ENCODE results near the gene KHDC4.

Gene KHDC4

DNA sequence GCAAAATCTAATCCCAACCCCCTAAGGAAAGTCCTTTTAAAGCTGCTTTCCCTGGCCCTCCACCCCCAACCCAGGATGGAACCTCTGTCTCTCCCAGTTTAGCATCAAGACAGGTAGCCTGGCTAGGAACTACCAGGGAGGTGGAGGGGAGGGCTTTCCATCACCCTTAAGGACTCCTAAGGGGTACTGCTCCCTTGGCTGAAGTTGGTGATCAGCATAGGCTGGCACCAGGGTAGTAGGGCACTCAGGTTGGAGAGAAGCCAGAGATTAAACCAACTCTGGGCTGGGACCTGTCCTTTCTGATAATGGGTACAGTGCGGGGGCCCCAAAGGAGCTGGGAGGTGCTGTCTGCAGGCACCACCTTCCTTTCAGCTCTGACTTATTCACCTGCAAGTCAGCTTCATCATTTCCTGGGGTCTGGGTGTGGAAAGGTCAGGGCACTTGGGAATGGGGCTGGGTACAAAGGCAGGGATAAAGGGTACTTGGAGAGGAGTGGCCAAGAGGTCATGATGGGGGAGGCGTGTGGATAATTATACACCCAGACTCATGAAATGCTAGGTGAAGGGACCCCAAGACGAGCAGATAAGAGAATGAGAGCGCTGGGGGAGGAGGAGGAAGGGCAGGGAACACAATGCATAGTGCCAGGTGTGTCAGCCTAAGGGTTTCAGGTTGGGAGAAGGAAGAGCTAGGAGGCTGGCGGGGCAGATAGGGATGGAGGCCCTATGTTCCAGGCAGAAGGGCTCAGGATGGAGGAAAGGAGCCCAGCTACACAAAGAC, 42.9 kb upstream of the KHDC4 start:
- no peaks in the 10 kb centered on the region for H3K27me3 ChIP-seq (ENCODE audit: control insufficient read depth in 1 of 2, insufficient read depth in 2 of 2, low read length in 2 of 2)
- no peaks in the 10 kb centered on the region for H3K9me3 ChIP-seq (ENCODE audit: control insufficient read depth in 1 of 2, low read length in 2 of 2)
- H3K27ac ChIP-seq (ENCODE audit: low read depth, low read length), result peak overlapping the region; percentile 88
- peaks cover 74 to 80% of the 10 kb centered on the region in 2 donors for H3K4me1 ChIP-seq (ENCODE audit: control insufficient read depth in 1 of 2, insufficient read depth in 2 of 2, low read length in 2 of 2)
- H3K36me3 ChIP-seq (ENCODE audit: control insufficient read depth in 1 of 2, insufficient read depth in 2 of 2, low read length in 2 of 2), result peaks cover 0 to under 1% of the 10 kb centered on the region in 2 donors
- peak overlapping the region; percentile 89 to 90 for H3K4me3 ChIP-seq (ENCODE audit: low read depth in 1 of 2, low read length in 2 of 2)
- peak overlapping the region; percentile 83 to 91 for H3K9ac ChIP-seq (ENCODE audit: low read depth in 1 of 2, low read length in 2 of 2)

DNA sequence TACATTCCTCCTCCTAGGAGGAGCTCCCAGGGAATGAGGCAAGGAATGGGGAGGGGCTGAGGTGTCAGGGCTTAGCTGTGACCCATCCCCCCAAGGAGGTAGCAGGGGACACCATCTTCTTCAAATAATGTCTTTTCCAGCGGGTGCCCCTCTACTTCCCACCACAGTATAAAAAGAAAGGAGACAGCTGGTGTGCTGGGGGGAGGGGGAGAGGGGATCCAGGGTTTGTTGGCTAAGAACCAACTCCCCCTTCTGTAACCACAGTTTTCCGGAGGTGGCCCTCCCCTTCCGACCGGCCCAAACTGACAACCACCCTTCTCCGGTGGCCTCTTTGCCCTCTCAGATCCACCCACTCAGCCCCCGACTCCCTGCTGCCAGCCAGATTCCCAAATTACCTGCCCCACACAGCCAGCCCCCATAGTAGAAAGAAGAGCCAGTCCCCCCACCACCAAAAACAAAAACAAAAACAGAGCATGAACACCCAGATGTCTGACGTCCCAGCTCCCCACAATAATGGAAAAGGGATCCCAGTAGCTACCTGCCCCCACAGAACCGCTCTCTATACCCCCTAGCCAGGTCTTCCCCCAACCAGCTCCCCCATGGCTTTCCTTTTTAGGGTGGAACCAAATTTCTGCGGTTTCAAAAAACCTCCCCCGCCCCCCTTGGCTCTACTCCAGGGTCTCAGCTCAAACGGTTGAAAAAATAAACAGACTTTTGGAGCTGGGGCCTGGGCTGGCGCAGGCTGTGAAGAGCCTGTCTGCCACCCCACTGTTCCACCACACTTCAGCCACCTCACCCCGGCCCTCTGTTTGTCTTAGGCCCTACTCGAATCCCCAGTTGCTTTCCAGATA, 42.1 kb upstream of the KHDC4 start:
- H3K27ac ChIP-seq (ENCODE audit: low read depth, low read length), result peak overlapping the region; percentile 53
- peak overlapping the region; percentile 83 to 91 for H3K9ac ChIP-seq (ENCODE audit: low read depth in 1 of 2, low read length in 2 of 2)
- peak overlapping the region; percentile 89 to 90 for H3K4me3 ChIP-seq (ENCODE audit: low read depth in 1 of 2, low read length in 2 of 2)
- H3K36me3 ChIP-seq (ENCODE audit: control insufficient read depth in 1 of 2, insufficient read depth in 2 of 2, low read length in 2 of 2), result no peaks in the 10 kb centered on the region
- H3K27me3 ChIP-seq (ENCODE audit: control insufficient read depth in 1 of 2, insufficient read depth in 2 of 2, low read length in 2 of 2), result no peaks in the 10 kb centered on the region
- peaks cover 69 to 75% of the 10 kb centered on the region in 2 donors for H3K4me1 ChIP-seq (ENCODE audit: control insufficient read depth in 1 of 2, insufficient read depth in 2 of 2, low read length in 2 of 2)
- no peaks in the 10 kb centered on the region for H3K9me3 ChIP-seq (ENCODE audit: control insufficient read depth in 1 of 2, low read length in 2 of 2)

DNA sequence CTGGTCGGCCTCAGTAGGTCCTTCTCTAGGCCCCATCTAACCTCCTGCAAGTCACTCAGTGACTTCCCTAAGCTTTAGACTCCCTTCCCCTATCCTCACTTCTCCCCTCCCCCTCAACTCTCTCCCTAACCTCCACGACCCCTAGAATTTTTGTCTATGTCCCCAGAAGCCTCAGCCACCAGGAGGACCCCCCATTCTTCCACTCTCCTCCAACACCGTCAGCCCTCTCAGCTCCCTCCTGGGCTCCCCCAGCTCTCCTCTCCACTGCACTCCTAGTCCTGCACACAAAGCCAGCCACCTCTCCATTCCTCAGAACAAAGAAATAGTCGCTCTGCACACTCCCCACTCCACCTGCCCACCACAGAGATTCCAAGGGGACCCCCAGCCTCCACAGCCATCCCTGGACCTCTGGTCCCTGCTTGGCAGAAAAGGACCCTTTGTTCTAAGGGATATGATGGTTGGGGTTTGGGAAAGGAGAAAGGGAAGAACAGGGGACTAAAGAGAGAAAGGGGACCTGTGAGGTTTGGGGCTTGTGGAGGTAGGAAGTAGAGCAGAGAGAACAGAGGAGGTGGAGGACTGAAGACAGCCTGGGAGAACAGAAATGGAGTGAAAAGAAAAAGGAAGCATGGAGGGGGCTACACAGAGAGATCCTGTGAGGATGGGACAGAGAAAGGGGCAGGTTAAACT, 41.3 kb upstream of the KHDC4 start:
- H3K36me3 ChIP-seq (ENCODE audit: control insufficient read depth in 1 of 2, insufficient read depth in 2 of 2, low read length in 2 of 2), result no peaks in the 10 kb centered on the region
- no peaks in the 10 kb centered on the region for H3K9me3 ChIP-seq (ENCODE audit: control insufficient read depth in 1 of 2, low read length in 2 of 2)
- H3K9ac ChIP-seq (ENCODE audit: low read depth in 1 of 2, low read length in 2 of 2), result peak overlapping the region; percentile 83 to 91
- H3K27ac ChIP-seq (ENCODE audit: low read depth, low read length), result peak overlapping the region; percentile 53
- no peaks in the 10 kb centered on the region for H3K27me3 ChIP-seq (ENCODE audit: control insufficient read depth in 1 of 2, insufficient read depth in 2 of 2, low read length in 2 of 2)
- peaks cover 64 to 73% of the 10 kb centered on the region in 2 donors for H3K4me1 ChIP-seq (ENCODE audit: control insufficient read depth in 1 of 2, insufficient read depth in 2 of 2, low read length in 2 of 2)
- H3K4me3 ChIP-seq (ENCODE audit: low read depth in 1 of 2, low read length in 2 of 2), result peak overlapping the region; percentile 89 to 90

DNA sequence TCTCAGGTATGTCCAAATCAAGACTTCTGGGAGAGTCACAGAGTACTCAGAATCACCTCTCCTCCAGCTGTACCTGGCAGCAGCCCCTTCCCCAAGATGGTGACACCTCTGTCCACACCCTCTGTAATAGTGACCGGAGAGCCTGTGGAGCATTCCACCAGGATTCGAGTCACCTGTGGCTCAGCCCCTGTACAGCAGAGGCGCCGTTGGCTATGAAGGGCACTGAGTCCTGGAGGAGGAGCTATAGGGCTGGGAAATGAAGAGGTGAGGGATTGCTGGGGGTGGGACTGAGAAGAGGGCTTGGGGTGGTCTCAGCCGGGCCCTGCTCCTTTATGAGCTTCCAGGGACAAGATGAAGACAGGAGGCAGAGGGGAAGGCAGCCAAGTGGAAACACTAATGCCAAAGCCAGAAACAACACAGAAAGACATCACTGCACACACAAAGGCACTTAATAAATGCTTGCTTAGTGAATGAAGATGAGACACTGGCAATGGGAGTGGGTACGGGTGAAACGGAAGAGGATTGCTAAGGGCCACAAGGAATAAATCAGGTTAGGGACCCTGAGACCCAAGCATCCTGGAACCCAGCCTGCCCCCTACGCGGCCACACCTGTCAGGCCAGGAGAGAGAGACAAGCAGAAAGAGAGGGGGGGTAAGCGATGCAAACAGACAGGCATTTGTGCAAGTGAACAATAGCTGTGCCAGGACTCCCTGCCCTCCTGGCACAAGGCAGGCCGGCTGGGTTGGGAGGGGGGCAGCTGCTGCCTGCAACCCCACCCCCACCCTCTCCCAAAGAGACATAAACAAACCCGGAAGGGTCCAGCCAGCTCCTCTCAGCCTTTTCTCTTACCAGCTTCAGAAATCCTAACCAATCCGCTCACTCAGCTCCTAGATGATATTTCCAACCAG, 40.2 kb upstream of the KHDC4 start:
- Histone ChIP-seq H3K9ac (ENCODE audit: low read depth in 1 of 2, low read length in 2 of 2) (peak overlapping the region; percentile 1 to 91), H3K9me3 (ENCODE audit: control insufficient read depth in 1 of 2, low read length in 2 of 2) (no peaks in the 10 kb centered on the region), H3K36me3 (ENCODE audit: control insufficient read depth in 1 of 2, insufficient read depth in 2 of 2, low read length in 2 of 2) (peaks cover 1 to 4% of the 10 kb centered on the region in 2 donors), H3K27ac (ENCODE audit: low read depth, low read length) (no peak overlapping the region), H3K4me1 (ENCODE audit: control insufficient read depth in 1 of 2, insufficient read depth in 2 of 2, low read length in 2 of 2) (peaks cover 62 to 73% of the 10 kb centered on the region in 2 donors), H3K4me3 (ENCODE audit: low read depth in 1 of 2, low read length in 2 of 2) (peak overlapping the region; percentile 89 to 90), H3K27me3 (ENCODE audit: control insufficient read depth in 1 of 2, insufficient read depth in 2 of 2, low read length in 2 of 2) (no peaks in the 10 kb centered on the region)

DNA sequence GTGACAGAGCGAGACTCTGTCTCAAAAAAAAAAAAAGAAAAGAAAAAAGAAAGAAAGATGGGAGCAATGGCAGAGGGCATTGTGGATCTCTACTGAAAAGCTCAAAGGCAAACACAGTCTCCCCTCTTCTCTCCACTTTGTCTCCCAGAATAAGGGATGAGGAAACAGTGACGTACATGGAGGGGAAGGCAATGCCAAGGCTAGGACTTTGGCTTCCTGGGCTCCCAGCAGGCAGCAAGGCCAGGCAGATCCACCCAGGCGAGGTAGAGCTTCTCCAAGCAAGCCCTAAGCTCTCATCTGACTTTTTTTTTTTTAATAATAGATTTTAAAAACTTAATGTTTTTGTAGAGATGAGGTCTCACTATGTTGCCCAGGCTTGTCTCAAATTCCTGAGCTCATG, 39.5 kb upstream of the KHDC4 start:
- H3K9ac ChIP-seq (ENCODE audit: low read depth in 1 of 2, low read length in 2 of 2), result no peak overlapping the region
- peaks cover 62 to 73% of the 10 kb centered on the region in 2 donors for H3K4me1 ChIP-seq (ENCODE audit: control insufficient read depth in 1 of 2, insufficient read depth in 2 of 2, low read length in 2 of 2)
- no peak overlapping the region for H3K4me3 ChIP-seq (ENCODE audit: low read depth in 1 of 2, low read length in 2 of 2)
- H3K36me3 ChIP-seq (ENCODE audit: control insufficient read depth in 1 of 2, insufficient read depth in 2 of 2, low read length in 2 of 2), result peaks cover 9 to 12% of the 10 kb centered on the region in 2 donors
- no peaks in the 10 kb centered on the region for H3K27me3 ChIP-seq (ENCODE audit: control insufficient read depth in 1 of 2, insufficient read depth in 2 of 2, low read length in 2 of 2)
- H3K27ac ChIP-seq (ENCODE audit: low read depth, low read length), result no peak overlapping the region
- H3K9me3 ChIP-seq (ENCODE audit: control insufficient read depth in 1 of 2, low read length in 2 of 2), result no peaks in the 10 kb centered on the region

DNA sequence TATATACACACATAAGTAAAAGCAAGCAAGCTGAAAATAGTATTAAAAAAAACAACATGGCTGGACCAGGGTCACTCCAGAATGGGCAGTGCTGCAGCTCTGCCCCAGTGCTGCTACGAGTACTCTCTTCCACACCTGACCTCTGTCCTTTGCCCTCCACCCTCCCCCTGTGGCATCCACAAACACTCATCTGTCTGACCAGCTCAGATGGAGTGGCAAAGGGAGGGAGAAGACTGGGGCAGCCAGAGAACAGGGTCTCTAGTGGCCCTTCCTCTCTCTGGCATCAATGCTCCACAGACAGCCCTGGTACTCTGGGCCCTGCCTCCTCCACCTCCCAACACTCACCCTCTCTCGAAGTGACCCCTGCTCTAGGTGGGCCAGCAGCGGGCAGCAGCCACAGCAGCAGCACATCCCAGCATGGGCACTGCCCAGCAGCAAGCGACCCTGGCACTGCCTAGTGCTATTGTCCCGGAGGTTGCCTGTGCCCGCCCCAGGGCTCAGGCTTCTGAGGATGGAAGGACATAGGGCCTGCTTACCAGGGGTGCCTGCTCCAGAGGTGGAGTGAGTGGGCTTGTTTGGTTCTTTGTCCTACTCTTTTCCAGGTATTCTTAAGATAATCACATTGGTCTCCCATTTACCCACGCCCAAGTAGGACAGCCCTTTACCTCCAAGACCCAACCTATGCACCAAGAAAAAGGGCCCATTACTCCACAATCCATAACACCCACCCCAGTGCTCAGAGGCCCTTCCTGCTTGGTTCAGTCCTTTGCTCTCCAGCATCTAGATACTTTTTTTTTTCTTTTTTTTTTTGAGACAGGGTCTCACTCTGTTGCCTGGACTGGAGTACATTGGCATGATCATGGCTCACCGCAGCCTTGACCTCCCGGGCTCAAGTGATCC, 37.9 kb upstream of the KHDC4 start:
- Histone ChIP-seq H3K9me3 (ENCODE audit: control insufficient read depth in 1 of 2, low read length in 2 of 2) (no peaks in the 10 kb centered on the region), H3K27me3 (ENCODE audit: control insufficient read depth in 1 of 2, insufficient read depth in 2 of 2, low read length in 2 of 2) (no peaks in the 10 kb centered on the region), H3K4me1 (ENCODE audit: control insufficient read depth in 1 of 2, insufficient read depth in 2 of 2, low read length in 2 of 2) (peaks cover 74 to 83% of the 10 kb centered on the region in 2 donors), H3K4me3 (ENCODE audit: low read depth in 1 of 2, low read length in 2 of 2) (no peak overlapping the region), H3K9ac (ENCODE audit: low read depth in 1 of 2, low read length in 2 of 2) (no peak overlapping the region), H3K36me3 (ENCODE audit: control insufficient read depth in 1 of 2, insufficient read depth in 2 of 2, low read length in 2 of 2) (peaks cover 16 to 27% of the 10 kb centered on the region in 2 donors), H3K27ac (ENCODE audit: low read depth, low read length) (no peak overlapping the region)

DNA sequence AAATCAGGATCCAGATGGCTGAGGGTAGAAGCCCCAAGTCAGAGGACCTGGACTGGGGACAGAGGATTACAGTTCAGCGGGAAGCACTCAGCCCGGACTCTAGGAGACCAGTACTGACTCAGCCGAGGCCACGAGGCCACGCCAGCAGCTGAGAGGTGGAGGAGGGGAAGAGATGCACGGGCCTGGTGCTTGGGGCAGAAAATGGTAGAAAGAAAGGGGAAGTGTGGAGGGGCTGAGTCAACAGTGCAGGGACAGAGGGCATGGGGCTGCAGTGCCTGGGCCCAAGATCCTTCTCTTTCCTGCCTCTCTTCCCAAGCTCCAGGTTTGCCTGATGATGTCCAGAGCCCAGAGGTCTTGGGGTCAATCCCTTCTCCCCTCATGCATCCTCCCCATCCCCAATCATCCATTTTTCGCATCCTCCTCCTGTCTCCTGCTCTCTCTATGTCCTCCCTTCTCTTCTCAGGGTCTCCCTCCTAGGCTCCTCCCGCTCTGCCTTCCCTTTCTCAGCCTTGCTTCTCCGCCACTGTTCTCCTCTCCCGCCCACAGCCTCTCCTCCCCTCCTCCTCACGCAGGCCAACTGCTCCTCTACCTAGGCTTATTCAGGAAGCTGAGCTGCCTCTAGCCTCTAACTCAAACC, 36.4 kb upstream of the KHDC4 start:
- peaks cover 65 to 68% of the 10 kb centered on the region in 2 donors for H3K4me1 ChIP-seq (ENCODE audit: control insufficient read depth in 1 of 2, insufficient read depth in 2 of 2, low read length in 2 of 2)
- H3K27ac ChIP-seq (ENCODE audit: low read depth, low read length), result no peak overlapping the region
- peaks cover 29 to 43% of the 10 kb centered on the region in 2 donors for H3K36me3 ChIP-seq (ENCODE audit: control insufficient read depth in 1 of 2, insufficient read depth in 2 of 2, low read length in 2 of 2)
- no peaks in the 10 kb centered on the region for H3K9me3 ChIP-seq (ENCODE audit: control insufficient read depth in 1 of 2, low read length in 2 of 2)
- no peak overlapping the region for H3K9ac ChIP-seq (ENCODE audit: low read depth in 1 of 2, low read length in 2 of 2)
- H3K4me3 ChIP-seq (ENCODE audit: low read depth in 1 of 2, low read length in 2 of 2), result peak overlapping the region in 1 of 2 donors; percentile 28
- H3K27me3 ChIP-seq (ENCODE audit: control insufficient read depth in 1 of 2, insufficient read depth in 2 of 2, low read length in 2 of 2), result no peaks in the 10 kb centered on the region

DNA sequence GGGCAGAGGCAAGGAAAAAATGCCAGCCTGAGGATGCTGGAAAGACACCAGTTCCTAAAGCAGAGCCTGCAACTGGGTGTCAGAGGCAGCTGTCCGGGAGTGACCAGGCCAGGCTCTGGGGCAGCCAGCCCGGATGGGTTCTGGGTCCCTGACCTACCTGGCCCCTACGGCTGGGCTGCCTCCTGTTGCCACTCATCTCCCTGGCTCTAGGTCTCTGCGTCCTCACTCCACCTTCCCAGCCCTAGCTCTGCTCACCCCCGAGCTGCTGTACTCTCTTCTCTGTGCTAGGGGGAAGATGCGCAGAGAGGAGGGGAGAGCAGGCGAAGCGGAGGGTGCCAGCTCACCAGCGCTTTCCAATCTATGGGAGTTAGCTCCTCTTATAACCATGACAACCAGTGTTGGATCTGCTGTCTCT, 35.2 kb upstream of the KHDC4 start:
- H3K9me3 ChIP-seq (ENCODE audit: control insufficient read depth in 1 of 2, low read length in 2 of 2), result no peaks in the 10 kb centered on the region
- H3K27me3 ChIP-seq (ENCODE audit: control insufficient read depth in 1 of 2, insufficient read depth in 2 of 2, low read length in 2 of 2), result no peaks in the 10 kb centered on the region
- H3K27ac ChIP-seq (ENCODE audit: low read depth, low read length), result peak overlapping the region; percentile 52
- peaks cover 38 to 55% of the 10 kb centered on the region in 2 donors for H3K36me3 ChIP-seq (ENCODE audit: control insufficient read depth in 1 of 2, insufficient read depth in 2 of 2, low read length in 2 of 2)
- H3K9ac ChIP-seq (ENCODE audit: low read depth in 1 of 2, low read length in 2 of 2), result no peak overlapping the region
- peaks cover 53 to 55% of the 10 kb centered on the region in 2 donors for H3K4me1 ChIP-seq (ENCODE audit: control insufficient read depth in 1 of 2, insufficient read depth in 2 of 2, low read length in 2 of 2)
- H3K4me3 ChIP-seq (ENCODE audit: low read depth in 1 of 2, low read length in 2 of 2), result no peak overlapping the region

Measured in duodenal mucosa (tissue), 2 donors.